Esophagus mucosa (tissue), 1 donor: ENCODE measurements around the gene CWC22. TPM values are rescaled to one million over a fixed set of nuclear protein-coding genes. Genes with fewer than 3 reads are reported as not detected.

ENCODE experiments used
- total RNA-seq: library from RNA; stranded (reverse); gene quantifications from one replicate; pipeline ENCODE4 v1.2.4, GENCODE V29; 2023
- donor health status: DM: yes; HTN: yes; CAD: no.

Gene CWC22
- total RNA-seq, 1 donor from 2014 or later, result 11.1 TPM

Other genes with a start within 250 kb of the CWC22 start
- gene ZNF385B, start 145.7 kb downstream of the CWC22 start, total RNA-seq, result 0.32 TPM